ENCODE data around the gene CRADD. TPM values are rescaled to one million over a fixed set of nuclear protein-coding genes. Genes with fewer than 3 reads are reported as not detected.

CRADD gene
- total RNA-seq, 1 experiment from 2014 or later: 7.6 TPM

- TF ChIP-seq, protein P1, sequence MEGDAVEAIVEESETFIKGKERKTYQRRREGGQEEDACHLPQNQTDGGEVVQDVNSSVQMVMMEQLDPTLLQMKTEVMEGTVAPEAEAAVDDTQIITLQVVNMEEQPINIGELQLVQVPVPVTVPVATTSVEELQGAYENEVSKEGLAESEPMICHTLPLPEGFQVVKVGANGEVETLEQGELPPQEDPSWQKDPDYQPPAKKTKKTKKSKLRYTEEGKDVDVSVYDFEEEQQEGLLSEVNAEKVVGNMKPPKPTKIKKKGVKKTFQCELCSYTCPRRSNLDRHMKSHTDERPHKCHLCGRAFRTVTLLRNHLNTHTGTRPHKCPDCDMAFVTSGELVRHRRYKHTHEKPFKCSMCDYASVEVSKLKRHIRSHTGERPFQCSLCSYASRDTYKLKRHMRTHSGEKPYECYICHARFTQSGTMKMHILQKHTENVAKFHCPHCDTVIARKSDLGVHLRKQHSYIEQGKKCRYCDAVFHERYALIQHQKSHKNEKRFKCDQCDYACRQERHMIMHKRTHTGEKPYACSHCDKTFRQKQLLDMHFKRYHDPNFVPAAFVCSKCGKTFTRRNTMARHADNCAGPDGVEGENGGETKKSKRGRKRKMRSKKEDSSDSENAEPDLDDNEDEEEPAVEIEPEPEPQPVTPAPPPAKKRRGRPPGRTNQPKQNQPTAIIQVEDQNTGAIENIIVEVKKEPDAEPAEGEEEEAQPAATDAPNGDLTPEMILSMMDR (conservative IDR thresholded peaks at IDR 0.05): no peak
- peaks cover 11% of the 10 kb centered on the region; the same call in 1 of the 2 replicates for H3K4me1 ChIP-seq (ENCODE audit: insufficient read depth, low read length)
- no peak overlapping the region for H2BK12ac ChIP-seq (ENCODE audit: insufficient read length, low read depth, low read length)
Observed at GRCh38 chr12:93696462-93696861, 19.3 kb downstream of the CRADD start.

More at GRCh38 chr12:93696462-93696861, 19.3 kb downstream of the CRADD start:
- Mint-ChIP-seq H3K4me3 (no peak overlapping the region), H3K27ac (no peak overlapping the region), H3K9me3 (peaks cover 0 to 5% of the 10 kb centered on the region in 2 experiments; a peak in 3 of 5 replicates), H3K4me1 (peaks cover 38 to 45% of the 10 kb centered on the region in 2 experiments), H3K36me3 (ENCODE audit: insufficient read depth in 1 of 3, low read depth in 3 of 3) (no peaks in the 10 kb centered on the region; a peak in 1 of 7 replicates), H3K27me3 (ENCODE audit: low read depth) (no peaks in the 10 kb centered on the region)
- H3K23ac ChIP-seq (ENCODE audit: insufficient read length, low read depth, low read length): no peak overlapping the region
- H3K23me2 ChIP-seq (ENCODE audit: insufficient read length, low read depth, low read length, poor library complexity, severe bottlenecking): no peaks in the 10 kb centered on the region
- no peak overlapping the region for H4K91ac ChIP-seq (ENCODE audit: insufficient read length, low read depth, low read length)
- no peaks in the 10 kb centered on the region for H3K79me2 ChIP-seq (ENCODE audit: insufficient read depth, low read length)
- no peaks in the 10 kb centered on the region for H3K27me3 ChIP-seq (ENCODE audit: insufficient read depth, low read length)
- no peak overlapping the region for H2BK20ac ChIP-seq (ENCODE audit: low read depth, low read length, poor library complexity, severe bottlenecking)
- H3K4me2 ChIP-seq (ENCODE audit: insufficient read depth, insufficient read length, low read length): no peak overlapping the region
- H2BK120ac ChIP-seq (ENCODE audit: low read depth, low read length, poor library complexity, severe bottlenecking): no peak overlapping the region
- no peak overlapping the region for H3K56ac ChIP-seq (ENCODE audit: insufficient read length, low read depth, low read length)
- H3K79me1 ChIP-seq (ENCODE audit: insufficient read depth, low read depth, low read length, poor library complexity, severe bottlenecking): no peaks in the 10 kb centered on the region
- no peak overlapping the region for H4K8ac ChIP-seq (replicated peaks; ENCODE audit: insufficient read length, low read depth, low read length)
- H4K20me1 ChIP-seq (ENCODE audit: control insufficient read depth, insufficient read depth, insufficient read length): no peaks in the 10 kb centered on the region
- no peak overlapping the region for H3T11ph ChIP-seq (ENCODE audit: low read length)
- no peak overlapping the region for H3K4ac ChIP-seq (ENCODE audit: low read depth, low read length)
- no peak overlapping the region for H3K27ac ChIP-seq (ENCODE audit: insufficient read length, low read depth, low read length)
- H2BK15ac ChIP-seq (ENCODE audit: low read depth, low read length): no peak overlapping the region
- H4K5ac ChIP-seq (ENCODE audit: insufficient read length, low read depth, low read length): no peak overlapping the region
- no peak overlapping the region for H2AFZ ChIP-seq (ENCODE audit: low read length)
- no peak for DNase-seq
- no peaks in the 10 kb centered on the region for H3K9me3 ChIP-seq (ENCODE audit: control insufficient read depth, low read depth, low read length)
- H3K18ac ChIP-seq (ENCODE audit: insufficient read length, low read depth, low read length): no peak overlapping the region
- no peak overlapping the region for H3K14ac ChIP-seq (ENCODE audit: insufficient read depth, low read length)
- no peak overlapping the region for H2BK5ac ChIP-seq (ENCODE audit: insufficient read length, low read length)
- no peak overlapping the region for H2AK5ac ChIP-seq (ENCODE audit: insufficient read length, low read length)
- no peak overlapping the region for H3K9ac ChIP-seq (ENCODE audit: extremely low read depth, insufficient read length, low read length)

Data from H9 (cell line).